Measurements from ENCODE around the gene AGBL3. TPM values are rescaled to one million over a fixed set of nuclear protein-coding genes. Genes with fewer than 3 reads are reported as not detected.

The AGBL3 gene
- total and polyA plus RNA-seq, 2 of the 8 experiments (the other 6 are each of a cell fraction or from before 2014, with no cell fraction given), result 1.1 to 1.9 TPM

DNA sequence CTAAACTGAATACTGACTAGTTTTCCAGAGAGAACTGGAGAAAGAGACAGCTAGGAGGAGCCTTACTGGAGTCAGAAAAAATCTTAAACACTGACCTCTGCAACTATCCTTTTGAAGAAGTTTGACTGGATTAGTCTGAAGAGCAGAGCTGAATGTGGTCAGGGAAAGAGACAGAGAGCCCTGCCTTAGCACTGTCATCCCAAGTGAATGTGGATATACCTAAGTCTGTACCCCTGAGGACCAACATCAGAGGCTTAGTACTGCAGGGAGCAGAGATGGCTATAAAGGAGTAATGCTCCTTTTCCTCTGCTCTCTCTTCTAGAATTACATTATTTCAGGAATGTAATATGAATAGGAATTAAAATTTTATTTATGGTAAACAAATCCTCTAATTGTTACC is 91.7 kb downstream of the AGBL3 start:
- TF ChIP-seq SP4 (IDR thresholded peaks at IDR 0.05; ENCODE audit: low read length), result no peak
- no peak for TF ChIP-seq MAFK (IDR thresholded peaks at IDR 0.05; ENCODE audit: low read depth, low read length)
- no peak for TF ChIP-seq GABPA (IDR thresholded peaks at IDR 0.05; ENCODE audit: borderline replicate concordance, insufficient read depth, low read length)
- no peak for TF ChIP-seq POU5F1 (IDR thresholded peaks at IDR 0.05; ENCODE audit: low read depth, low read length)
- no peak for TF ChIP-seq CHD2 (IDR thresholded peaks at IDR 0.05; ENCODE audit: low read length)
- no peak for TF ChIP-seq TEAD4 (IDR thresholded peaks at IDR 0.05; ENCODE audit: low read depth, low read length)
- TF ChIP-seq BCL11A (IDR thresholded peaks at IDR 0.05; ENCODE audit: low read depth in 2 of 2, low read length in 2 of 2), result no peak
- no peak for TF ChIP-seq HDAC2 (IDR thresholded peaks at IDR 0.05; ENCODE audit: borderline replicate concordance in 1 of 2, low read depth in 2 of 2, low read length in 2 of 2)
- TF ChIP-seq KDM4A (IDR thresholded peaks at IDR 0.05; ENCODE audit: low read depth, low read length, severe bottlenecking), result no peak
- no peak for TF ChIP-seq TBP (IDR thresholded peaks at IDR 0.05; ENCODE audit: low read depth, low read length)
- TF ChIP-seq SIN3A (conservative IDR thresholded peaks at IDR 0.05 in 1 of 2, IDR thresholded peaks at IDR 0.05 in 1 of 2; ENCODE audit: low read depth in 1 of 2, low read length in 2 of 2), result no peak
- TF ChIP-seq ZNF274 (IDR thresholded peaks at IDR 0.05; ENCODE audit: borderline replicate concordance, extremely low read depth, low read length), result no peak
- Histone ChIP-seq H3K18ac (ENCODE audit: extremely low read depth, low read length) (no peak overlapping the region), H2AK5ac (ENCODE audit: low read depth, low read length) (no peak overlapping the region), H2BK15ac (ENCODE audit: low read length) (no peak overlapping the region), H2BK120ac (replicated peaks; ENCODE audit: low read depth, low read length) (no peak overlapping the region), H3K79me1 (ENCODE audit: low read depth, low read length) (no peaks in the 10 kb centered on the region), H3K27ac (ENCODE audit: low read depth, low read length) (peak overlapping the region; percentile 20; the same call in 1 of the 2 replicates), H2BK20ac (ENCODE audit: low read length) (no peak overlapping the region), H4K8ac (ENCODE audit: extremely low read depth, insufficient read depth, low read length) (no peak overlapping the region), H3K4me3 (ENCODE audit: extremely low read depth in 1 of 4, insufficient read depth in 2 of 4, low read depth in 3 of 4, low read length in 4 of 4) (0 out of 8 replicates have a peak overlapping the region, but pooled peaks of 1 of the 4 experiments have one; percentile 22), H3K79me2 (ENCODE audit: control insufficient read depth in 1 of 2, insufficient read depth in 2 of 2, low read length in 2 of 2) (no peaks in the 10 kb centered on the region), H4K5ac (ENCODE audit: insufficient read length, low read depth, low read length) (no peak overlapping the region), H2AFZ (ENCODE audit: low read length) (peak overlapping the region; percentile 87), H4K20me1 (replicated peaks in 1 of 2; ENCODE audit: control insufficient read depth in 1 of 2, insufficient read depth in 2 of 2, low read length in 2 of 2) (no peaks in the 10 kb centered on the region), H3K56ac (replicated peaks; ENCODE audit: insufficient read length, low read depth, low read length) (no peak overlapping the region), H3K9me3 (ENCODE audit: insufficient read depth in 2 of 2, low read depth in 1 of 2, low read length in 1 of 2) (peaks cover 0 to 3% of the 10 kb centered on the region in 2 experiments; a peak in 1 of 4 replicates), H3K23ac (ENCODE audit: insufficient read length) (no peak overlapping the region), H4K91ac (replicated peaks; ENCODE audit: insufficient read length, low read length) (peak overlapping the region; percentile 82), H3K4me1 (replicated peaks in 1 of 4; ENCODE audit: control insufficient read depth in 3 of 4, insufficient read depth in 4 of 4, low read length in 3 of 4) (peaks cover 2 to 15% (median 11%) of the 10 kb centered on the region in 4 experiments; a peak in 5 of 7 replicates), H3K27me3 (replicated peaks in 1 of 4; ENCODE audit: control insufficient read depth in 3 of 4, extremely low read depth in 1 of 4, insufficient read depth in 3 of 4, low read length in 3 of 4) (peaks cover 0 to 1% (median 0%) of the 10 kb centered on the region in 4 experiments; a peak in 1 of 7 replicates), H3K4me2 (ENCODE audit: insufficient read depth in 1 of 2, low read depth in 2 of 2, low read length in 2 of 2) (peak overlapping the region; percentile 16 to 49), H3K23me2 (ENCODE audit: low read depth, low read length) (no peaks in the 10 kb centered on the region), H3K14ac (ENCODE audit: insufficient read length) (no peak overlapping the region), H2BK5ac (ENCODE audit: low read depth, low read length) (peak overlapping the region; percentile 35; the same call in 1 of the 2 replicates), H3K4ac (replicated peaks; ENCODE audit: insufficient read length, low read depth, low read length) (no peak overlapping the region), H3K9ac (replicated peaks in 1 of 4; ENCODE audit: extremely low read depth in 1 of 4, low read depth in 3 of 4, low read length in 3 of 4) (no peak overlapping the region), H3K36me3 (ENCODE audit: control insufficient read depth in 2 of 4, insufficient read depth in 4 of 4, low read length in 3 of 4) (peaks cover 0 to 2% (median 0%) of the 10 kb centered on the region in 4 experiments; a peak in 2 of 8 replicates), H2BK12ac (ENCODE audit: low read depth, low read length) (peak overlapping the region; percentile 51; the same call in 1 of the 2 replicates)
- CTCF ChIA-PET (ENCODE audit: partially characterized antibody), result interaction anchor here (1.1 to 1.2 kb wide), 2 partner anchors 12 to 51 kb away, joined by 3 read pairs; no protein-coding TSS in a partner anchor
- FAIRE-seq, result no peak
- POLR2A ChIA-PET (ENCODE audit: partially characterized antibody), result interaction anchor here (1.5 to 2.5 kb wide), 2 partner anchors 91 to 92 kb away, joined by 3 to 7 read pairs; partner anchors contain the start of gene AGBL3
- DNase-seq (ENCODE audit: low read depth in 1 of 2, low spot score in 2 of 2), result no peak

All from H1 (cell line).